Lung (tissue), 12 donors: ENCODE results near the gene NOD1. TPM values are rescaled to one million over a fixed set of nuclear protein-coding genes. Genes with fewer than 3 reads are reported as not detected.

Experiments
- ATAC-seq: fragments of 200-7000 bp; cut with Tn5 transposase; one replicate; pipeline ENCODE4 v1.9.1; 2020; ENCODE audit warnings: moderate number of reproducible peaks; ENCODE audit not compliant: insufficient read depth, low FRiP score
- DNase-seq, 3 donors: peaks; one replicate each; pipeline ENCODE4 v3.0.0-alpha.2; 2013 to 2017
- H3K27ac ChIP-seq, 2 donors: one replicate each; pipeline ENCODE4 v1.5.1; 2013; ENCODE audit warnings: mild to moderate bottlenecking in 2 of 2, moderate library complexity in 2 of 2, control low read depth in 1 of 2, inconsistent platforms in 1 of 2, low read depth in 1 of 2, low read length in 1 of 2
- H3K27me3 ChIP-seq, 3 donors: one replicate each; pipeline ENCODE4 v1.5.1; 2013; ENCODE audit warnings: low read length in 2 of 3; ENCODE audit not compliant: control insufficient read depth in 3 of 3, insufficient read depth in 3 of 3
- H3K36me3 ChIP-seq, 4 donors: one replicate each; pipeline ENCODE4 v1.5.1; 2013; ENCODE audit warnings: low read length in 4 of 4, mild to moderate bottlenecking in 1 of 4, moderate library complexity in 1 of 4; ENCODE audit not compliant: control insufficient read depth in 4 of 4, insufficient read depth in 4 of 4
- H3K4me1 ChIP-seq, 5 donors: one replicate each; pipeline ENCODE4 v1.5.1; 2013; ENCODE audit warnings: low read length in 5 of 5, mild to moderate bottlenecking in 2 of 5, moderate library complexity in 1 of 5; ENCODE audit not compliant: control insufficient read depth in 5 of 5, insufficient read depth in 5 of 5
- H3K4me3 ChIP-seq: one replicate; pipeline ENCODE4 v1.5.1; 2013; ENCODE audit warnings: mild to moderate bottlenecking, control low read depth, moderate library complexity
- H3K9ac ChIP-seq, 2 donors: one replicate each; pipeline ENCODE4 v1.5.1; 2013; ENCODE audit warnings: low read length in 2 of 2, control low read depth in 1 of 2; ENCODE audit not compliant: insufficient read depth in 1 of 2
- H3K9me3 ChIP-seq, 4 donors: one replicate each; pipeline ENCODE4 v1.5.1; 2013; ENCODE audit warnings: low read length in 3 of 4, mild to moderate bottlenecking in 1 of 4, moderate library complexity in 1 of 4; ENCODE audit not compliant: control insufficient read depth in 4 of 4, insufficient read depth in 3 of 4
- CTCF ChIP-seq: IDR thresholded peaks from 2 replicates; pipeline ENCODE4 v1.5.1; 2012; ENCODE audit warnings: mild to moderate bottlenecking; ENCODE audit errors: control extremely low read depth, extremely low read depth
- WGBS, 2 donors: extraction: QIAGEN DNeasy Blood & Tissue Kit; methylation state at CpG; one replicate each; pipeline ENCODE4 v1.1.7; 2013; 5-methylcytosine and 5-hydroxymethylcytosine counted together
- polyA plus RNA-seq, 2 donors: library from polyadenylated mRNA; stranded (reverse); fragments of 200-250 nt; gene quantifications; one replicate each; pipeline ENCODE4 v1.2.1, GENCODE V29; 2013
- total RNA-seq, 2 donors: library from RNA; depleted of rRNA in 1 of 2; stranded (reverse); fragments of >200 nt in 1 of 2; gene quantifications; one replicate each; pipeline ENCODE4 v1.2.1, GENCODE V29; 2014 to 2021
- donor health status: control.
- donor health status: control.
- donor health status: Bipolar disorder and iron deficiency.
- donor health status: healthy.
- donor health status: DM: yes; HTN: yes; CAD: no.

Gene NOD1
- total and polyA plus RNA-seq, 4 donors = 11.5 to 46.1 (median 21.5) TPM

GRCh38 chr7:30470771-30471170 lies 7.8 kb downstream of the NOD1 start:
- peak; percentile 88 to 98 (median 91) for DNase-seq
- H3K27me3 ChIP-seq = no peaks in the 10 kb centered on the region

GRCh38 chr7:30470163-30470770 lies 8.3 kb downstream of the NOD1 start:
- no peak for TF ChIP-seq CTCF
- no peak for DNase-seq
- no peak overlapping the region for H3K4me3 ChIP-seq
- 36 to 67% methylated on average over 14 of the region's 14 CpGs for WGBS, 2 donors
- peak overlapping the region; percentile 92 to 95 for H3K27ac ChIP-seq
- no peaks in the 10 kb centered on the region for H3K9me3 ChIP-seq
- ATAC-seq = no peak
- no peaks in the 10 kb centered on the region for H3K27me3 ChIP-seq
- no peak overlapping the region for H3K9ac ChIP-seq
- no peaks in the 10 kb centered on the region for H3K36me3 ChIP-seq
- peaks cover 45 to 69% (median 58%) of the 10 kb centered on the region in 5 donors for H3K4me1 ChIP-seq

More at GRCh38 chr7:30470771-30471170, 7.8 kb downstream of the NOD1 start:
- TF ChIP-seq CTCF = no peak
- Histone ChIP-seq H3K27ac (peak overlapping the region; percentile 92 to 95), H3K9me3 (no peaks in the 10 kb centered on the region), H3K4me1 (peaks cover 45 to 71% (median 56%) of the 10 kb centered on the region in 5 donors), H3K9ac (peak overlapping the region in 1 of 2 donors; percentile 30), H3K4me3 (no peak overlapping the region), H3K36me3 (no peaks in the 10 kb centered on the region)
- peak; percentile 31 for ATAC-seq
- 21 to 44% methylated on average over 6 of the region's 6 CpGs for WGBS, 2 donors

GRCh38 chr7:30469303-30469702 lies 9.3 kb downstream of the NOD1 start:
- peak; percentile 78 to 80 (median 78) for DNase-seq
- Histone ChIP-seq H3K27me3 (no peaks in the 10 kb centered on the region), H3K9me3 (no peaks in the 10 kb centered on the region), H3K36me3 (no peaks in the 10 kb centered on the region), H3K4me1 (peaks cover 47 to 69% (median 58%) of the 10 kb centered on the region in 5 donors), H3K9ac (no peak overlapping the region), H3K27ac (peak overlapping the region; percentile 92 to 95), H3K4me3 (no peak overlapping the region)
- WGBS, 2 donors = 13 to 23% methylated on average over 5 of the region's 5 CpGs
- ATAC-seq = peak; percentile 86
- peak; percentile 26 for TF ChIP-seq CTCF
